SW480 (cell line): ENCODE results near the gene GABRG3.

Source experiments
- DNase-seq: peaks from one replicate; pipeline ENCODE4 v3.0.0-alpha.2; 2016; ENCODE audit warnings: low spot score

The GABRG3 gene

GRCh38 chr15:27248251-27248650, 277.3 kb downstream of the GABRG3 start:
- no peak for DNase-seq

GRCh38 chr15:27249046-27249759, 278.2 kb downstream of the GABRG3 start:
- DNase-seq = no peak

- DNase-seq = no peak
Observed at GRCh38 chr15:27249760-27250109, 278.8 kb downstream of the GABRG3 start.

GRCh38 chr15:27250223-27250622, 279.2 kb downstream of the GABRG3 start:
- DNase-seq = no peak

GRCh38 chr15:27254055-27254454, 283.1 kb downstream of the GABRG3 start:
- no peak for DNase-seq

GRCh38 chr15:27254801-27255200, 283.8 kb downstream of the GABRG3 start:
- no peak for DNase-seq

GRCh38 chr15:27256446-27256845, 285.5 kb downstream of the GABRG3 start:
- no peak for DNase-seq

GRCh38 chr15:27258287-27258686, 287.3 kb downstream of the GABRG3 start:
- DNase-seq = no peak

- DNase-seq = no peak
Observed at GRCh38 chr15:27260523-27260922, 289.5 kb downstream of the GABRG3 start.

- no peak for DNase-seq
Observed at GRCh38 chr15:27268923-27269322, 297.9 kb downstream of the GABRG3 start.

GRCh38 chr15:27271258-27271657, 300.3 kb downstream of the GABRG3 start:
- no peak for DNase-seq

GRCh38 chr15:27272427-27272826, 301.4 kb downstream of the GABRG3 start:
- no peak for DNase-seq

GRCh38 chr15:27273506-27273905, 302.5 kb downstream of the GABRG3 start:
- no peak for DNase-seq

GRCh38 chr15:27278761-27279160, 307.8 kb downstream of the GABRG3 start:
- DNase-seq = no peak

- no peak for DNase-seq
Observed at GRCh38 chr15:27292641-27293040, 321.7 kb downstream of the GABRG3 start.

- DNase-seq = no peak
Observed at GRCh38 chr15:27293607-27294006, 322.6 kb downstream of the GABRG3 start.

- DNase-seq = no peak
Observed at GRCh38 chr15:27317736-27318135, 346.8 kb downstream of the GABRG3 start.

GRCh38 chr15:27323801-27324200, 352.8 kb downstream of the GABRG3 start:
- DNase-seq = peak; percentile 8

GRCh38 chr15:27324886-27325615, 354.1 kb downstream of the GABRG3 start:
- DNase-seq = no peak

- no peak for DNase-seq
Observed at GRCh38 chr15:27327467-27328025, 356.6 kb downstream of the GABRG3 start.

GRCh38 chr15:27328186-27328585, 357.2 kb downstream of the GABRG3 start:
- DNase-seq = no peak

- DNase-seq = no peak
Observed at GRCh38 chr15:27328608-27329007, 357.6 kb downstream of the GABRG3 start.

GRCh38 chr15:27330326-27330725, 359.3 kb downstream of the GABRG3 start:
- no peak for DNase-seq
